Osteoblast (primary cell): ENCODE data around the gene FBXO31. TPM values are rescaled to one million over a fixed set of nuclear protein-coding genes. Genes with fewer than 3 reads are reported as not detected.

Experiments
- DNase-seq: peaks from one replicate; pipeline ENCODE4 v3.0.0; 2011; ENCODE audit warnings: low spot score, mixed read lengths; ENCODE audit not compliant: insufficient read length; ENCODE audit errors: missing footprints
- H2AFZ ChIP-seq: 2 replicates; pipeline ENCODE4 v1.6.0; 2011; ENCODE audit warnings: mild to moderate bottlenecking, low read length
- H3K27ac ChIP-seq: 2 replicates; pipeline ENCODE4 v1.5.1; 2011; ENCODE audit warnings: mild to moderate bottlenecking, low read depth, low read length, moderate library complexity
- H3K27me3 ChIP-seq: 2 replicates; pipeline ENCODE4 v1.6.0; 2012; ENCODE audit warnings: mild to moderate bottlenecking, control low read depth, inconsistent platforms, low read length, moderate library complexity; ENCODE audit not compliant: insufficient read depth
- H3K36me3 ChIP-seq: 2 replicates; pipeline ENCODE4 v1.5.1; 2011; ENCODE audit warnings: mild to moderate bottlenecking, low read length, control low read depth, moderate library complexity; ENCODE audit not compliant: insufficient read depth
- H3K4me1 ChIP-seq: 2 replicates; pipeline ENCODE4 v1.5.1; 2011; ENCODE audit warnings: mild to moderate bottlenecking, low read length, control low read depth, moderate library complexity; ENCODE audit not compliant: insufficient read depth
- H3K4me2 ChIP-seq: 2 replicates; pipeline ENCODE4 v1.6.0; 2011; ENCODE audit warnings: mild to moderate bottlenecking, low read length; ENCODE audit not compliant: insufficient read depth
- H3K4me3 ChIP-seq: fragments of 200-600 bp; sonication (generic); 3 replicates; pipeline ENCODE4 v1.5.1; 2012; ENCODE audit warnings: mild to moderate bottlenecking, low read length, inconsistent platforms; ENCODE audit not compliant: insufficient read depth
- H3K79me2 ChIP-seq: 2 replicates; pipeline ENCODE4 v1.6.0; 2012; ENCODE audit warnings: mild to moderate bottlenecking, low read length, control low read depth, inconsistent platforms; ENCODE audit not compliant: insufficient read depth
- H3K9me3 ChIP-seq: 2 replicates; pipeline ENCODE4 v1.5.1; 2011; ENCODE audit warnings: low read depth, low read length, control low read depth
- H4K20me1 ChIP-seq: 2 replicates; pipeline ENCODE4 v1.6.0; 2012; ENCODE audit warnings: mild to moderate bottlenecking, low read length, control low read depth; ENCODE audit not compliant: insufficient read depth
- total RNA-seq: library from RNA; depleted of rRNA; stranded (reverse); fragments of >200 nt; gene quantifications from 2 replicates; pipeline ENCODE4 v1.2.3, GENCODE V29; 2012
- TF ChIP-seq, protein P1 (sequence below): IDR thresholded peaks from 2 replicates; pipeline ENCODE4 v1.5.1; 2011; ENCODE audit warnings: mild to moderate bottlenecking, low read depth, low read length, moderate library complexity; ENCODE audit errors: extremely low read depth

Gene FBXO31
- total RNA-seq, 1 donor: 33.3 TPM

DNA sequence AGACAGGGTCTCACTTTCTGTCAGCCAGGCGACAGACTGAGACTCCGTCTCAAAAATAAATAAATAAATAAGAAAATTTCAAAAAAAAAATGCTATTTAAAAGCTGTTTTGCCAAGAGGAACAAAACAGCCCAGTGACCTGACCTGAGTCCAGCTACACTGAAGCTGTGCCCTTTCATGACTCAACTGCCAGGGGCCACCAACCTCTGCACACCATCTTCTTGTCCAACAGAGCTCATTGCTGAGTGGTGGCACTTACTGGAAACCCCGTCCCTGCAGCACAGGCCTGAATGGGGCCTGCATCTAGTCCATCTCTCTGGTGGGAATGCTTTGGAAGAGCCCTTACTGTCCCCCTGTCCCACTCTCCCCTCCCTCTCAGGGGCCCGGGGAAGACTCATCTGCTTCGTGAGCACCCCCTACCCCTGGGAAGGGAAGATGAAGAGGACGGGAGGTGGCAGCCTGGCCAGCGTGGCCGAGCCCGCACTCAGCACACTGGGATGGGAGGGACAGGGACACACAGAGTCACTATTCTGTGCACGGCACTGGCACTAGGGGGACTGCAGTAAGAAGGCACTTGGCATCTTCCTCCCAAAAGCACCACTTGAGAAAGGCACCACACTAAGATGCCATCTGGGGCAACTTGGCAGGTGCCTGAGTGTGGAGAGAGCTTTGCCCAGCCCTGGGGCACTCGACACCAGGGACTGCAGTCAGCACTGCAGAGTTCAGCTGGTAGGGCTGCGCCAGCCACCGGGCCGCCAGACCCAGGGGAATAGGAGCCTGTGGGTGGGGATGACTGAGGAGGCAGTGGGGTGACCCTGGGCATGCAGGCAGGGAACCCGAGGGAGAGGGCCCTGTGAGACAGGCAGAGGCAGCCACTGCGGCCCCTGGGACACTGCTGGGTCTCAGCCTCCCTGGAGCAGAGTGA lies 13.5 kb downstream of the FBXO31 start:
- Histone ChIP-seq H3K4me3 (no peak overlapping the region), H3K9me3 (no peaks in the 10 kb centered on the region), H3K4me2 (no peak overlapping the region), H3K79me2 (peaks cover 93% of the 10 kb centered on the region), H3K4me1 (no peaks in the 10 kb centered on the region), H3K27me3 (no peaks in the 10 kb centered on the region), H3K27ac (no peak overlapping the region), H3K36me3 (peaks cover 2% of the 10 kb centered on the region), H4K20me1 (peaks cover 55% of the 10 kb centered on the region), H2AFZ (no peak overlapping the region)
- TF ChIP-seq, protein P1, sequence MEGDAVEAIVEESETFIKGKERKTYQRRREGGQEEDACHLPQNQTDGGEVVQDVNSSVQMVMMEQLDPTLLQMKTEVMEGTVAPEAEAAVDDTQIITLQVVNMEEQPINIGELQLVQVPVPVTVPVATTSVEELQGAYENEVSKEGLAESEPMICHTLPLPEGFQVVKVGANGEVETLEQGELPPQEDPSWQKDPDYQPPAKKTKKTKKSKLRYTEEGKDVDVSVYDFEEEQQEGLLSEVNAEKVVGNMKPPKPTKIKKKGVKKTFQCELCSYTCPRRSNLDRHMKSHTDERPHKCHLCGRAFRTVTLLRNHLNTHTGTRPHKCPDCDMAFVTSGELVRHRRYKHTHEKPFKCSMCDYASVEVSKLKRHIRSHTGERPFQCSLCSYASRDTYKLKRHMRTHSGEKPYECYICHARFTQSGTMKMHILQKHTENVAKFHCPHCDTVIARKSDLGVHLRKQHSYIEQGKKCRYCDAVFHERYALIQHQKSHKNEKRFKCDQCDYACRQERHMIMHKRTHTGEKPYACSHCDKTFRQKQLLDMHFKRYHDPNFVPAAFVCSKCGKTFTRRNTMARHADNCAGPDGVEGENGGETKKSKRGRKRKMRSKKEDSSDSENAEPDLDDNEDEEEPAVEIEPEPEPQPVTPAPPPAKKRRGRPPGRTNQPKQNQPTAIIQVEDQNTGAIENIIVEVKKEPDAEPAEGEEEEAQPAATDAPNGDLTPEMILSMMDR: no peak
- no peak for DNase-seq

DNA sequence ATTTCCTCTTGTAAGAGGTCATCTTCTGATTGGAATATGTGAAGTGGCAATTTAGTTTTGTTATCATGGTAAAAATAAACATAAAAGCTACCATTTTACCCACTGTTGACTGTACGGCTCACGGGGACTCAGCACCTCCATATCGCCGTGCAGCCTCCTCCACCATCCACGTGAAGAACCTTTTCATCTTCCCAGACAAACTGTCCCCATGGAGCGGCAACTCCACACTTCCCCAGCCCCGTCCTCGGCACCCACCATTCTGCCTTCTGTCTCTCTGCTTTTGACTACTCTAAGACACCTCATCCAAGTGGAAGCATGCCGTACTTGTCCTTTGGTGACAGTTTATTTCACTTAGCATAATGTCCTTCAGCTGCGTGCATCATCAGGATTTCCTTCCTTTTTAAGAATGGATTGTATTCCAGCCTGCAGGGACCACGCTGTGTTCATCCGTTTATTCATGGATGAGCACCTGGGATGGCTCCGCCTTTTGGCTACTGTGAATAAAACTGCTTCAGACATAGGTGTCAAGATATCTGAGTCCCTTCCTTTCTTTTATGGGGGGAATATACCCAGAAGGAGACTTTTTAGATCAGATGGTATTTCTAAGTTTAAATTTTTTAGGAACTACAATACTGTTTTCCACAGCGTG lies 14.3 kb downstream of the FBXO31 start:
- Histone ChIP-seq H3K27ac (no peak overlapping the region), H2AFZ (no peak overlapping the region), H4K20me1 (peaks cover 57% of the 10 kb centered on the region), H3K27me3 (no peaks in the 10 kb centered on the region), H3K4me1 (no peaks in the 10 kb centered on the region), H3K79me2 (peaks cover 93% of the 10 kb centered on the region), H3K4me3 (no peak overlapping the region), H3K9me3 (no peaks in the 10 kb centered on the region), H3K36me3 (peaks cover 2% of the 10 kb centered on the region), H3K4me2 (no peak overlapping the region)
- DNase-seq: no peak
- TF ChIP-seq, protein P1: no peak

DNA sequence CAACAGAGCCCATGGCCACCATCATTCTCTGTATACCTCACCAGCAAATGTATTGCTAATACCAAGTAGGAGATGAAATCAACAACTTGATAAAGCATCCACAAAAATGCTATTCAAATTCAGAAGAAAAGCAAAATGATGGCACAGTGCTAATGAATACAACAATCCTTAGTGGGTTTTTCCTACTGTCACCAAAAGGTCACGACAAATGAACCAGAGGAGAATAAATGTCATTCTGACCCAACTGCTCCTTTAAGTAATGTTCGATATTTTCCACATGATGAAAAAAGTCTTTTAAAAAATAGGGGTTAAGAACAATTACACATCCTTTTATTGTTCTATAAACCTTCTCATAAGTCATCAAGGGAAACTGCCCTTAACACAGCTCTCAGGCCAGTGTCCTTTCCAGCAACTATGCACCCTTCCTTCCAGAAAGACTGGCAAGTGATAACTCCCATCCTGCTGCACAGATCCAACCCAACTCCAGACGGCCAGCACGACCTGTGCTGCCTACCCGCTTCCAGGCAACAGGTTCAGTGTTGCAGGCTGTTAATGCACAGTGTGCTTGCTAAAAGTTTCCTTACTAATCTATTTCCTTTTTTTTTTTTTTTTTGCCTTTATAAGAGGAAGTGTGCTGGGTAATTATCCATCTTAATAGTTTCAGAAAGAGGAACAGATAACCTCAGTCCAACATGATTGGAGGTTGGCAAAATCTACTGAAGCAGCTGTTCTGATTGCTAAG lies 15.4 kb downstream of the FBXO31 start:
- H3K79me2 ChIP-seq: peaks cover 90% of the 10 kb centered on the region
- no peak overlapping the region for H3K4me2 ChIP-seq
- no peaks in the 10 kb centered on the region for H3K9me3 ChIP-seq
- no peak overlapping the region for H3K4me3 ChIP-seq
- H4K20me1 ChIP-seq: peaks cover 56% of the 10 kb centered on the region
- H3K27me3 ChIP-seq: no peaks in the 10 kb centered on the region
- no peak for DNase-seq
- peaks cover 2% of the 10 kb centered on the region for H3K36me3 ChIP-seq
- no peak overlapping the region for H3K27ac ChIP-seq
- no peaks in the 10 kb centered on the region for H3K4me1 ChIP-seq
- TF ChIP-seq, protein P1: no peak
- no peak overlapping the region for H2AFZ ChIP-seq
